AG10803 (cell line): ENCODE measurements around the gene FNDC5.

Experiments used
- DNase-seq: peaks from one replicate; pipeline ENCODE4 v3.0.0; 2010; ENCODE audit warnings: low read depth
- H3K4me3 ChIP-seq: 2 replicates; pipeline ENCODE4 v1.5.1; 2011; ENCODE audit warnings: mild to moderate bottlenecking, low read length, control low read depth
- CTCF ChIP-seq: conservative IDR thresholded peaks from 2 replicates; pipeline ENCODE4 v1.5.1; 2011; ENCODE audit warnings: mild to moderate bottlenecking, low read length, control low read depth, inconsistent platforms

Gene FNDC5

GRCh38 chr1:32817815-32818786, 52.6 kb downstream of the FNDC5 start:
- TF ChIP-seq CTCF = no peak
- peak overlapping the region; percentile 98 for H3K4me3 ChIP-seq
- DNase-seq = peak; percentile 54

GRCh38 chr1:32817159-32817814, 53.4 kb downstream of the FNDC5 start, which contains the start of the genes S100PBP and YARS1:
Gene S100PBP, plus strand, starts transcription at chr1:32817653. Its CDS starts 8,447 bp downstream, at chr1:32826100.
Gene YARS1, minus strand, starts transcription at chr1:32817358. Its CDS starts 114 bp downstream, at chr1:32817244.
- TF ChIP-seq CTCF = no peak
- DNase-seq = peak; percentile 98
- peak within 1 kb of the TSS; percentile 98 for H3K4me3 ChIP-seq

GRCh38 chr1:32816676-32817158, 54.0 kb downstream of the FNDC5 start:
- no peak for TF ChIP-seq CTCF
- peak; percentile 48 for DNase-seq
- H3K4me3 ChIP-seq = peak overlapping the region; percentile 98

GRCh38 chr1:32813941-32814739, 56.6 kb downstream of the FNDC5 start:
- no peak for TF ChIP-seq CTCF
- no peak for DNase-seq
- H3K4me3 ChIP-seq = no peak overlapping the region
